Endothelial cell of umbilical vein (primary cell): ENCODE results near the gene NRSN1. TPM values are rescaled to one million over a fixed set of nuclear protein-coding genes. Genes with fewer than 3 reads are reported as not detected.

Source experiments
- BruUV-seq: library from RNA; stranded (reverse); fragments of 400-500 nt; replicated peaks from 2 replicates; lab custom pipeline; 2021; lab: Mats Ljungman, UMichigan
- CTCF ChIA-PET: fragments of 300-600, 350-600 bp; sonication (Branson Sonifier 250); formaldehyde crosslinking; loops from one replicate; lab custom pipeline; 2021; ENCODE audit warnings: antibody characterized with exemption, inconsistent platforms; lab: Charles Lee
- POLR2A ChIA-PET: fragments of 300-600, 350-600 bp; sonication (Branson Sonifier 250); formaldehyde crosslinking; loops from one replicate; lab custom pipeline; 2021; ENCODE audit warnings: antibody characterized with exemption, inconsistent platforms; lab: Charles Lee
- DNase-seq: peaks from one replicate; pipeline ENCODE4 v3.0.0-alpha.2; 2011; ENCODE audit warnings: low read depth, low spot score
- FAIRE-seq: peaks from 2 replicates; lab custom pipeline; 2011; peaks lifted over from hg19 to GRCh38; lab: Jason Lieb, UNC
- H2AFZ ChIP-seq: 2 replicates; pipeline ENCODE4 v1.6.0; 2012; ENCODE audit warnings: low read depth, low read length, control low read depth, inconsistent platforms
- H3K27ac ChIP-seq: 2 replicates; pipeline ENCODE4 v1.5.1; 2011; ENCODE audit warnings: low read depth, mild to moderate bottlenecking, control low read depth, low read length, moderate library complexity; ENCODE audit not compliant: insufficient read depth
- H3K27me3 ChIP-seq, 2 experiments: 2 replicates each; pipeline versions ENCODE4 v1.6.0 to v1.6.1; 2011; ENCODE audit warnings: low read length in 2 of 2, mixed read lengths in 1 of 2; ENCODE audit not compliant: control insufficient read depth in 2 of 2, insufficient read depth in 2 of 2
- H3K36me3 ChIP-seq, 2 experiments: 2 replicates in 1 of 2; 3 replicates in 1 of 2; pipeline ENCODE4 v1.5.1; 2011; ENCODE audit warnings: low read length in 2 of 2, mild to moderate bottlenecking in 1 of 2, moderate library complexity in 1 of 2; ENCODE audit not compliant: control insufficient read depth in 2 of 2, insufficient read depth in 2 of 2; ENCODE audit errors: extremely low read depth in 1 of 2
- H3K4me1 ChIP-seq: 3 replicates; pipeline ENCODE4 v1.5.1; 2011; ENCODE audit warnings: mild to moderate bottlenecking, low read length; ENCODE audit not compliant: control insufficient read depth, insufficient read depth; ENCODE audit errors: extremely low read depth
- H3K4me2 ChIP-seq: 2 replicates; pipeline ENCODE4 v1.6.1; 2011; ENCODE audit warnings: low read length, control low read depth, mixed read lengths; ENCODE audit not compliant: insufficient read depth
- H3K4me3 ChIP-seq, 3 experiments: fragments of 200-600 bp in 1 of 3; sonication (generic), shearing (Covaris generic) in 1 of 3; replicated peaks in 1 of 3; 2 replicates each; pipeline ENCODE4 v1.5.1; 2011 to 2016; ENCODE audit warnings: control low read depth in 3 of 3, low read length in 3 of 3, mild to moderate bottlenecking in 2 of 3, inconsistent platforms in 1 of 3, low read depth in 1 of 3, moderate library complexity in 1 of 3; ENCODE audit not compliant: insufficient read depth in 1 of 3
- H3K79me2 ChIP-seq: 2 replicates; pipeline ENCODE4 v1.6.0; 2012; ENCODE audit warnings: low read length, inconsistent platforms; ENCODE audit not compliant: control insufficient read depth, insufficient read depth
- H3K9ac ChIP-seq: replicated peaks from 2 replicates; pipeline ENCODE3; 2011; ENCODE audit warnings: low read length, control low read depth; ENCODE audit not compliant: insufficient read depth; ENCODE audit errors: extremely low read depth
- H3K9me1 ChIP-seq: replicated peaks from 3 replicates; pipeline ENCODE4 v1.6.0; 2011; ENCODE audit warnings: mild to moderate bottlenecking, low read length; ENCODE audit not compliant: control insufficient read depth, insufficient read depth; ENCODE audit errors: extremely low read depth
- H3K9me3 ChIP-seq: replicated peaks from 2 replicates; pipeline ENCODE4 v1.5.1; 2012; ENCODE audit warnings: low read length, inconsistent platforms; ENCODE audit not compliant: control insufficient read depth, insufficient read depth
- H4K20me1 ChIP-seq: replicated peaks from 2 replicates; pipeline ENCODE3; 2011; ENCODE audit warnings: mild to moderate bottlenecking, low read length; ENCODE audit not compliant: control insufficient read depth, insufficient read depth; ENCODE audit errors: extremely low read depth
- EZH2 ChIP-seq: IDR thresholded peaks from 2 replicates; pipeline ENCODE4 v1.6.1; 2012; ENCODE audit warnings: borderline replicate concordance, low read depth, mild to moderate bottlenecking, moderate library complexity, low read length, inconsistent platforms; ENCODE audit not compliant: severe bottlenecking
- FOS ChIP-seq: IDR thresholded peaks from 2 replicates; pipeline ENCODE4 v1.6.1; 2011; ENCODE audit warnings: mild to moderate bottlenecking, low read length, moderate library complexity, borderline replicate concordance; ENCODE audit not compliant: insufficient read depth
- GATA2 ChIP-seq: IDR thresholded peaks from 2 replicates; pipeline ENCODE4 v1.7.0; 2011; ENCODE audit warnings: low read depth, mild to moderate bottlenecking, moderate library complexity, mixed read lengths, low read length; ENCODE audit not compliant: insufficient read length, insufficient read depth
- JUN ChIP-seq: IDR thresholded peaks from 2 replicates; pipeline ENCODE4 v1.6.1; 2011; ENCODE audit warnings: borderline replicate concordance, low read depth; ENCODE audit not compliant: insufficient read length, insufficient read depth
- MAX ChIP-seq: IDR thresholded peaks from 2 replicates; pipeline ENCODE4 v1.6.1; 2011; ENCODE audit not compliant: insufficient read depth, insufficient read length
- MYC ChIP-seq: IDR thresholded peaks from one replicate; pipeline ENCODE4 v1.6.1; 2011; ENCODE audit warnings: mild to moderate bottlenecking, low read depth, low read length
- POLR2A ChIP-seq: IDR thresholded peaks from 2 replicates; pipeline ENCODE4 v1.6.1; 2012; ENCODE audit warnings: low read depth, mild to moderate bottlenecking, control low read depth, low read length
- POLR2AphosphoS5 ChIP-seq: IDR thresholded peaks from 2 replicates; pipeline ENCODE4 v1.6.1; 2012; ENCODE audit warnings: low read depth, mild to moderate bottlenecking, control low read depth, low read length, moderate library complexity; ENCODE audit not compliant: insufficient read depth
- dilution Hi-C: fragments of 300-500 bp; cut with MboI; formaldehyde crosslinking; loops from one replicate; pipeline ENCODE4 v1.15.0; 2019; ENCODE audit warnings: low sequenced_read_pairs; ENCODE audit not compliant: extremely low pct_ligation_motif_present
- intact Hi-C: fragments of 100-400 bp; cut with micrococcal nuclease; formaldehyde crosslinking; loops from one replicate; pipeline ENCODE4 v1.10.0; 2022
- polyA plus RNA-seq, 4 experiments: library from polyadenylated mRNA; depleted of rRNA in 3 of 4; stranded (reverse) in 3 of 4; unstranded in 1 of 4; fragments of >200 nt; gene quantifications; 2 replicates each; pipeline versions ENCODE4 v1.2.1 to v1.2.3, GENCODE V29; 2011 to 2012; ENCODE audit warnings: missing spikeins in 1 of 4
- total RNA-seq: library from RNA; stranded (reverse); gene quantifications from 2 replicates; pipeline ENCODE4 v1.2.3, GENCODE V29; 2021
- TF ChIP-seq, protein P1 (sequence below), 2 donors: IDR thresholded peaks; 1 replicate in 1 of 2; 2 replicates in 1 of 2; pipeline ENCODE4 v1.5.1; 2011; ENCODE audit warnings: low read length in 2 of 2, mild to moderate bottlenecking in 2 of 2, moderate library complexity in 2 of 2, control low read depth in 1 of 2, inconsistent platforms in 1 of 2, low read depth in 1 of 2; ENCODE audit not compliant: insufficient read depth in 1 of 2; ENCODE audit errors: extremely low read depth in 1 of 2

The NRSN1 gene
- total and polyA plus RNA-seq, 2 donors (not counting 3 experiments of a cell fraction or from before 2014, with no cell fraction given): not detected

- peaks cover 3% of the 10 kb centered on the region for H3K9me3 ChIP-seq
- no peak for DNase-seq
- dilution Hi-C loops: no loop called here
- no peaks in the 10 kb centered on the region for H3K4me1 ChIP-seq
- no peak for TF ChIP-seq MYC
- no peak for TF ChIP-seq MAX
- TF ChIP-seq, protein P1, sequence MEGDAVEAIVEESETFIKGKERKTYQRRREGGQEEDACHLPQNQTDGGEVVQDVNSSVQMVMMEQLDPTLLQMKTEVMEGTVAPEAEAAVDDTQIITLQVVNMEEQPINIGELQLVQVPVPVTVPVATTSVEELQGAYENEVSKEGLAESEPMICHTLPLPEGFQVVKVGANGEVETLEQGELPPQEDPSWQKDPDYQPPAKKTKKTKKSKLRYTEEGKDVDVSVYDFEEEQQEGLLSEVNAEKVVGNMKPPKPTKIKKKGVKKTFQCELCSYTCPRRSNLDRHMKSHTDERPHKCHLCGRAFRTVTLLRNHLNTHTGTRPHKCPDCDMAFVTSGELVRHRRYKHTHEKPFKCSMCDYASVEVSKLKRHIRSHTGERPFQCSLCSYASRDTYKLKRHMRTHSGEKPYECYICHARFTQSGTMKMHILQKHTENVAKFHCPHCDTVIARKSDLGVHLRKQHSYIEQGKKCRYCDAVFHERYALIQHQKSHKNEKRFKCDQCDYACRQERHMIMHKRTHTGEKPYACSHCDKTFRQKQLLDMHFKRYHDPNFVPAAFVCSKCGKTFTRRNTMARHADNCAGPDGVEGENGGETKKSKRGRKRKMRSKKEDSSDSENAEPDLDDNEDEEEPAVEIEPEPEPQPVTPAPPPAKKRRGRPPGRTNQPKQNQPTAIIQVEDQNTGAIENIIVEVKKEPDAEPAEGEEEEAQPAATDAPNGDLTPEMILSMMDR (IDR thresholded peaks at IDR 0.05; ENCODE audit: extremely low read depth in 1 of 2, insufficient read depth in 1 of 2, low read depth in 1 of 2, low read length in 2 of 2): no peak
- TF ChIP-seq POLR2A: no peak
- no peaks in the 10 kb centered on the region for H4K20me1 ChIP-seq
- ChIA-PET CTCF (no interaction called here), POLR2A (no interaction called here)
- H3K9ac ChIP-seq: no peak overlapping the region
- intact Hi-C loops: no loop called here
- no peaks in the 10 kb centered on the region for H3K9me1 ChIP-seq
- no peak overlapping the region for H3K4me3 ChIP-seq
- BruUV-seq: no TSS peak
- H3K27ac ChIP-seq: no peak overlapping the region
- no peaks in the 10 kb centered on the region for H3K27me3 ChIP-seq
- FAIRE-seq: no peak
- H2AFZ ChIP-seq: no peak overlapping the region
- no peaks in the 10 kb centered on the region for H3K79me2 ChIP-seq
- H3K36me3 ChIP-seq: no peaks in the 10 kb centered on the region
- no peak overlapping the region for H3K4me2 ChIP-seq
Observed at GRCh38 chr6:24157886-24158285, 31.9 kb downstream of the NRSN1 start.

DNA sequence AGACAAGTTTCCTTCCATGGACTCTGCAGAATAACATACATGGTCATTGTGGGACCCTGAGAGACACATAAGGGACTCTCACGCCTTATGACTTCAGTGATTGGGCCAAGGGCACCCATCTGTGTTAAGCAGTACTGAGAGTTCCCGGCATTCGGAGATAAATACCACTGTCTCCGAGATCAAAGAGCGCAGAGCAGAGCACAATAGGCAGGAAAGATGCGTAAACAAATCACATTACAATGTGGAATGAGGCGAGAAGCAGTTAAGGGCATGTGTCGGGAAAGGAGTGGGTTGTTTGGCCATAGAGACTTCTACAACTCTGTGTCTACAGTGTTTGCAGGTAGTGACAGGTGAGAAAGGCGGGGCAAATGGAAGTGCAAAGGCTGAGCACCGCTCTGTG is 57.6 kb downstream of the NRSN1 start:
- Histone ChIP-seq H3K27ac (no peak overlapping the region), H3K4me2 (no peak overlapping the region), H3K9me1 (no peaks in the 10 kb centered on the region), H2AFZ (no peak overlapping the region), H3K4me3 (no peak overlapping the region), H4K20me1 (no peaks in the 10 kb centered on the region), H3K4me1 (no peaks in the 10 kb centered on the region), H3K9me3 (no peaks in the 10 kb centered on the region), H3K36me3 (no peaks in the 10 kb centered on the region), H3K27me3 (no peaks in the 10 kb centered on the region), H3K79me2 (no peaks in the 10 kb centered on the region), H3K9ac (no peak overlapping the region)
- POLR2A ChIA-PET: no interaction called here
- dilution Hi-C loops: no loop called here
- CTCF ChIA-PET: no interaction called here
- intact Hi-C loops: no loop called here
- no peak for TF ChIP-seq POLR2AphosphoS5
- no peak for TF ChIP-seq MYC
- TF ChIP-seq POLR2A: no peak
- TF ChIP-seq, protein P1 (IDR thresholded peaks at IDR 0.05; ENCODE audit: extremely low read depth in 1 of 2, insufficient read depth in 1 of 2, low read depth in 1 of 2, low read length in 2 of 2): no peak
- TF ChIP-seq FOS: no peak
- TF ChIP-seq MAX: no peak
- no peak for TF ChIP-seq EZH2
- TF ChIP-seq GATA2: no peak
- TF ChIP-seq JUN: no peak
- BruUV-seq: no TSS peak
- no peak for FAIRE-seq
- no peak for DNase-seq
